Measurements from ENCODE around the gene GLB1L2.

GLB1L2 gene

GRCh38 chr11:134385774-134386565 lies 54.2 kb downstream of the GLB1L2 start:
- no peak overlapping the region for H2BK120ac ChIP-seq (ENCODE audit: low read depth, low read length)
- no peak overlapping the region for H2BK15ac ChIP-seq (ENCODE audit: low read depth, poor library complexity, severe bottlenecking)
- H3K27me3 ChIP-seq (ENCODE audit: control insufficient read depth in 1 of 2, insufficient read depth in 1 of 2, low read length in 2 of 2) = peaks cover 0 to 3% of the 10 kb centered on the region in 2 experiments
- H2AK5ac ChIP-seq (ENCODE audit: low read length, severe bottlenecking) = no peak overlapping the region
- no peak overlapping the region for H3K4ac ChIP-seq (ENCODE audit: low read depth in 1 of 2, low read length in 2 of 2)
- H3K4me3 ChIP-seq (ENCODE audit: insufficient read depth in 1 of 2, low read depth in 1 of 2, low read length in 2 of 2) = no peak overlapping the region
- H2AFZ ChIP-seq (ENCODE audit: low read depth, low read length) = no peak overlapping the region
- no peaks in the 10 kb centered on the region for H3K9me3 ChIP-seq (ENCODE audit: control insufficient read depth, low read length)
- H3K18ac ChIP-seq (ENCODE audit: low read depth in 1 of 2, low read length in 2 of 2) = no peak overlapping the region
- H4K8ac ChIP-seq (ENCODE audit: low read length) = no peak overlapping the region
- no peak overlapping the region for H3K4me2 ChIP-seq (ENCODE audit: low read length, poor library complexity, severe bottlenecking)
- no peak overlapping the region for H3K9ac ChIP-seq (ENCODE audit: low read length)
- H3K4me1 ChIP-seq (ENCODE audit: control insufficient read depth, insufficient read depth, low read depth, low read length) = no peaks in the 10 kb centered on the region
- no peaks in the 10 kb centered on the region for H3K79me1 ChIP-seq (replicated peaks; ENCODE audit: low read length, poor library complexity, severe bottlenecking)
- H3K14ac ChIP-seq (ENCODE audit: low read length in 2 of 2) = no peak overlapping the region
- H3K36me3 ChIP-seq (ENCODE audit: control insufficient read depth in 1 of 2, insufficient read depth in 2 of 2, low read depth in 1 of 2, low read length in 2 of 2) = no peaks in the 10 kb centered on the region
- H2BK12ac ChIP-seq (ENCODE audit: low read length in 2 of 2) = no peak overlapping the region
- H2BK5ac ChIP-seq (ENCODE audit: low read depth, low read length, poor library complexity, severe bottlenecking) = no peak overlapping the region
- no peak overlapping the region for H3K23ac ChIP-seq (ENCODE audit: low read length in 2 of 2)
- no peak overlapping the region for H3K27ac ChIP-seq (ENCODE audit: low read length, poor library complexity, severe bottlenecking)
- H4K91ac ChIP-seq (ENCODE audit: low read length) = no peak overlapping the region
- DNase-seq = no peak
- WGBS = 75% methylated on average over 18 of the region's 20 CpGs

- H2AFZ ChIP-seq (ENCODE audit: low read depth, low read length) = no peak overlapping the region
- no peak overlapping the region for H2BK5ac ChIP-seq (ENCODE audit: low read depth, low read length, poor library complexity, severe bottlenecking)
- H4K8ac ChIP-seq (ENCODE audit: low read length) = no peak overlapping the region
- H3K27me3 ChIP-seq (ENCODE audit: control insufficient read depth in 1 of 2, insufficient read depth in 1 of 2, low read length in 2 of 2) = peaks cover 0 to 3% of the 10 kb centered on the region in 2 experiments
- no peak overlapping the region for H3K4me3 ChIP-seq (ENCODE audit: insufficient read depth in 1 of 2, low read depth in 1 of 2, low read length in 2 of 2)
- H3K36me3 ChIP-seq (ENCODE audit: control insufficient read depth in 1 of 2, insufficient read depth in 2 of 2, low read depth in 1 of 2, low read length in 2 of 2) = no peaks in the 10 kb centered on the region
- H3K23ac ChIP-seq (ENCODE audit: low read length in 2 of 2) = no peak overlapping the region
- no peaks in the 10 kb centered on the region for H3K79me1 ChIP-seq (replicated peaks; ENCODE audit: low read length, poor library complexity, severe bottlenecking)
- WGBS = 60% methylated on average over 6 of the region's 6 CpGs
- H3K4me1 ChIP-seq (ENCODE audit: control insufficient read depth, insufficient read depth, low read depth, low read length) = no peaks in the 10 kb centered on the region
- H3K4ac ChIP-seq (ENCODE audit: low read depth in 1 of 2, low read length in 2 of 2) = no peak overlapping the region
- no peak overlapping the region for H2AK5ac ChIP-seq (ENCODE audit: low read length, severe bottlenecking)
- no peak overlapping the region for H2BK15ac ChIP-seq (ENCODE audit: low read depth, poor library complexity, severe bottlenecking)
- H3K14ac ChIP-seq (ENCODE audit: low read length in 2 of 2) = no peak overlapping the region
- no peak overlapping the region for H3K4me2 ChIP-seq (ENCODE audit: low read length, poor library complexity, severe bottlenecking)
- no peak overlapping the region for H4K91ac ChIP-seq (ENCODE audit: low read length)
- H2BK120ac ChIP-seq (ENCODE audit: low read depth, low read length) = no peak overlapping the region
- no peaks in the 10 kb centered on the region for H3K9me3 ChIP-seq (ENCODE audit: control insufficient read depth, low read length)
- no peak for DNase-seq
- H3K18ac ChIP-seq (ENCODE audit: low read depth in 1 of 2, low read length in 2 of 2) = no peak overlapping the region
- no peak overlapping the region for H2BK12ac ChIP-seq (ENCODE audit: low read length in 2 of 2)
- no peak overlapping the region for H3K9ac ChIP-seq (ENCODE audit: low read length)
- H3K27ac ChIP-seq (ENCODE audit: low read length, poor library complexity, severe bottlenecking) = no peak overlapping the region
Measured at GRCh38 chr11:134386945-134387344, 55.2 kb downstream of the GLB1L2 start.

GRCh38 chr11:134387501-134387900 lies 55.7 kb downstream of the GLB1L2 start:
- Histone ChIP-seq H3K23ac (ENCODE audit: low read length in 2 of 2) (no peak overlapping the region), H3K27ac (ENCODE audit: low read length, poor library complexity, severe bottlenecking) (no peak overlapping the region), H2BK5ac (ENCODE audit: low read depth, low read length, poor library complexity, severe bottlenecking) (no peak overlapping the region), H2AK5ac (ENCODE audit: low read length, severe bottlenecking) (no peak overlapping the region), H3K4me2 (ENCODE audit: low read length, poor library complexity, severe bottlenecking) (no peak overlapping the region), H3K9ac (ENCODE audit: low read length) (no peak overlapping the region), H3K18ac (ENCODE audit: low read depth in 1 of 2, low read length in 2 of 2) (no peak overlapping the region), H3K9me3 (ENCODE audit: control insufficient read depth, low read length) (no peaks in the 10 kb centered on the region), H3K27me3 (ENCODE audit: control insufficient read depth in 1 of 2, insufficient read depth in 1 of 2, low read length in 2 of 2) (peaks cover 0 to 3% of the 10 kb centered on the region in 2 experiments), H3K79me1 (replicated peaks; ENCODE audit: low read length, poor library complexity, severe bottlenecking) (no peaks in the 10 kb centered on the region), H3K4ac (ENCODE audit: low read depth in 1 of 2, low read length in 2 of 2) (no peak overlapping the region), H3K36me3 (ENCODE audit: control insufficient read depth in 1 of 2, insufficient read depth in 2 of 2, low read depth in 1 of 2, low read length in 2 of 2) (no peaks in the 10 kb centered on the region), H2BK15ac (ENCODE audit: low read depth, poor library complexity, severe bottlenecking) (no peak overlapping the region), H3K4me3 (ENCODE audit: insufficient read depth in 1 of 2, low read depth in 1 of 2, low read length in 2 of 2) (no peak overlapping the region), H2AFZ (ENCODE audit: low read depth, low read length) (no peak overlapping the region), H2BK12ac (ENCODE audit: low read length in 2 of 2) (no peak overlapping the region), H4K8ac (ENCODE audit: low read length) (no peak overlapping the region), H2BK120ac (ENCODE audit: low read depth, low read length) (no peak overlapping the region), H3K14ac (ENCODE audit: low read length in 2 of 2) (no peak overlapping the region), H4K91ac (ENCODE audit: low read length) (no peak overlapping the region), H3K4me1 (ENCODE audit: control insufficient read depth, insufficient read depth, low read depth, low read length) (no peaks in the 10 kb centered on the region)
- DNase-seq = no peak
- WGBS = 94% methylated on average over 19 of the region's 21 CpGs

GRCh38 chr11:134388590-134388989 lies 56.8 kb downstream of the GLB1L2 start:
- DNase-seq = no peak
- 74% methylated on average over 3 of the region's 4 CpGs for WGBS
- H2BK12ac ChIP-seq (ENCODE audit: low read length in 2 of 2) = no peak overlapping the region

More at GRCh38 chr11:134388590-134388989, 56.8 kb downstream of the GLB1L2 start:
- Histone ChIP-seq H3K4me1 (ENCODE audit: control insufficient read depth, insufficient read depth, low read depth, low read length) (no peaks in the 10 kb centered on the region), H3K27me3 (ENCODE audit: control insufficient read depth in 1 of 2, insufficient read depth in 1 of 2, low read length in 2 of 2) (peaks cover 0 to 7% of the 10 kb centered on the region in 2 experiments), H3K27ac (ENCODE audit: low read length, poor library complexity, severe bottlenecking) (no peak overlapping the region), H3K14ac (ENCODE audit: low read length in 2 of 2) (no peak overlapping the region), H4K91ac (ENCODE audit: low read length) (no peak overlapping the region), H3K79me1 (replicated peaks; ENCODE audit: low read length, poor library complexity, severe bottlenecking) (no peaks in the 10 kb centered on the region), H2BK15ac (ENCODE audit: low read depth, poor library complexity, severe bottlenecking) (no peak overlapping the region), H3K4me3 (ENCODE audit: insufficient read depth in 1 of 2, low read depth in 1 of 2, low read length in 2 of 2) (no peak overlapping the region), H3K36me3 (ENCODE audit: control insufficient read depth in 1 of 2, insufficient read depth in 2 of 2, low read depth in 1 of 2, low read length in 2 of 2) (no peaks in the 10 kb centered on the region), H3K18ac (ENCODE audit: low read depth in 1 of 2, low read length in 2 of 2) (no peak overlapping the region), H3K4me2 (ENCODE audit: low read length, poor library complexity, severe bottlenecking) (no peak overlapping the region), H2AK5ac (ENCODE audit: low read length, severe bottlenecking) (no peak overlapping the region), H3K9ac (ENCODE audit: low read length) (no peak overlapping the region), H3K9me3 (ENCODE audit: control insufficient read depth, low read length) (no peaks in the 10 kb centered on the region), H3K4ac (ENCODE audit: low read depth in 1 of 2, low read length in 2 of 2) (no peak overlapping the region), H2BK5ac (ENCODE audit: low read depth, low read length, poor library complexity, severe bottlenecking) (no peak overlapping the region), H4K8ac (ENCODE audit: low read length) (no peak overlapping the region), H2AFZ (ENCODE audit: low read depth, low read length) (no peak overlapping the region), H3K23ac (ENCODE audit: low read length in 2 of 2) (no peak overlapping the region), H2BK120ac (ENCODE audit: low read depth, low read length) (no peak overlapping the region)

Measured in mesenchymal stem cell (in vitro differentiated cells and primary cell).